Colon (tissue), 2 donors: ENCODE data around the gene SGPP1.
A peak's percentile ranks its signal among the peaks of the same experiment; 100 is the strongest.
"Not testable (repeated sequence)": the region's sequence is repeated elsewhere in the genome, so short reads cannot be mapped to it uniquely, and the experiment has no call there.

Experiments
- FAIRE-seq: peaks from 2 replicates; lab custom pipeline; 2012; peaks lifted over from hg19 to GRCh38; lab: Jason Lieb, UNC
- donor health status: control.
- donor health status: control.

The SGPP1 gene

DNA sequence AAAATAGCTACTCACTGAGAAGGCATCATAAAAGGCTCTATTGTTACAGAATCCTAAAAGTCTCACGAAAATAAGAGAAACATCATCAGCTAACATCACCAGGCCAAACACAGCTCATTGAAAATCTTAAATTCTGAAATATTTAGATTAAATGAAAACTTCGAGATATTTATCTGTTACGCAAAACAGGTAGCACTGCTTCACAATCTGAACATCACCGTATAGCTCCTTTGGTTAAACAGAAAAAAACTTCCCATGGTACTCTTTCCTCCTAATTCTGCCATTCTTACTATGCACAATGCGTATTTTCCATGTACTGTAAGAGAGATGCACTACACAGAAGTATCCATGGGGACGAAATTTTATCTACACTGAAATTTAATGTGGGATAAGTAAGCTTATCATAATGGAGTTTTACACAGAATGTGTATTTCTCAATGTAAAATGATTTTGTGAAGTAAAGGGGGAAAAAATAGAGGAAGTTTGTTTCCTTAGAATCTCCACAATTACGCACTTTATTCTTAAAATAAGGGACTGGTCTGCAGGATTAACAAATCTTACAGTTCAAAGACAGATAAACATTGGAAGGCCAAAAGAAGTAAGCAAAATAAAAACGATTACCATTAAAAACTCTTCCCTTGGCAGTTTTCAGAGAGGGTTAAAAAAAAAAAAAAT, 1.9 kb downstream of the SGPP1 start:
- FAIRE-seq: no peak

DNA sequence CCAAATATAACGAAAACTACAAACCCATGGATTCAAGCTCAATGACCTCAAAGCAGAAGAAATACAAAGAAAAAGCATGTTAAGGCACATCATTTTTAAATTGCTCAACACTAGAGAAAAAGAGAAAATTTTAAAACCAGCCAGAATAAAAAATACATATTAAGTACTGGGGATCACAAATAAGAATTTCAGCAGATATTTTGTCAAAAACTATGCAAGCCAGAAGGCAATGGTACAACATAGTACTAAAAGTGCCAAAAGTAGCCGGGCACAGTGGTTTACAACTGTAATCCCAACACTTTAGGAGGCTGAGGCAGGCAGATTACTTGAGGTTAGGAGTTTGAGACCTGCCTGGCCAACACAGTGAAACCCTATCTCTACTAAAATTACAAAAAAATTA, 10.2 kb downstream of the SGPP1 start:
- no peak for FAIRE-seq

DNA sequence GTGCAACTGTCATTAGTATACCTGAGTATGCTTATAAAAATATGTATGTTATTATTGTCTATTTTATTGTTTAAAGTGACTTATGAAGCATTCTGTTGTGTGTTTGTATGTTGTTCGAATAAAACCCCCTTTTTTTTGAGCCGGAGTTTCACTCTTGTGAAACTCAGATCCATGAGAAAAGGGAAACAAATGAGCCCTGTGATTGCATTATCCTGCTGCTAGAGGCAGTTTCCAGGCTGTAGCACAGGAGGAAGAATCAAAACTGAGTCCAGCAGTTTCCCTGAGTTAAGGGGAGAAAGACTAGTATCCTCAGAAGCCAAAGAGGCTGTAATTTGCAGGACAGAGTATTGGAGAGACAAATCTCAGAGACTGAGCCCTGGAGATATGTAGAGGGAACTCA, 12.5 kb downstream of the SGPP1 start:
- no peak for FAIRE-seq

DNA sequence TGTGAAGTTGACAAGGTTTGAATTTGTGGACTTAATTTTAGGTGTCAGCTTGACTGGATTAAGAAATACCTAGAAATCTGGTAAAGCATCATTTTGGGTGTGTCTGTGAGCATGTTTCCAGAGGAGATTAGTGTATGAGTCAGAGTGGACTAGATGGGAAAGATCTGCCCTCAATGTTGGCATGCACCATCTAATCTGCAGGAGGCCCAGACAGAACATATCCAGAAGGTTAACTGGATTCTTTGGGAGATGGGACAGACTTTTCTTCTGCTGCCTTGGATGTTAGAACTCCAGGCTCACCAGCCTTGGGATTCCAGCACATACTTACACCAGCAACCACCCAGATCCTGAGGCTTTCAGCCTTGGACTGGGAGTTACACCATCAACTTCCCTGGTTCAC, 14.1 kb downstream of the SGPP1 start:
- no peak for FAIRE-seq

DNA sequence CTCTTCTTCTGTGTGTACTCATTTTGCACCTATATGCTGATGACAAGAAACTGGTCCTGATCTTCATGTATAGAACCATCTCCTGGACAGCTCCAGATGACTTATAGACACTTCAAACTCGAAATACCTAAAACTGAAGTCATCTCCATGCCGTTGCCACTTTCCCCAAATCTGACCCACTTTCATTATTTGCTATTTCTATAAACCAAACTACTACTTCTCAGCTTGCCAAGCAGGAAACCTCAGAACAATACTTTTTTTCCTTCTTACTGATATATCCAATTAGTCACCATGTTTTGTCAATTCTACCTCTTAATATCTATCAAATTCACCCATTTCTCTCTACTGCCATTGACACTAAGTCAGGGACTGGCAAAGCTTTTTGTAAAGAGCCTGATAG, 14.8 kb downstream of the SGPP1 start:
- no peak for FAIRE-seq

DNA sequence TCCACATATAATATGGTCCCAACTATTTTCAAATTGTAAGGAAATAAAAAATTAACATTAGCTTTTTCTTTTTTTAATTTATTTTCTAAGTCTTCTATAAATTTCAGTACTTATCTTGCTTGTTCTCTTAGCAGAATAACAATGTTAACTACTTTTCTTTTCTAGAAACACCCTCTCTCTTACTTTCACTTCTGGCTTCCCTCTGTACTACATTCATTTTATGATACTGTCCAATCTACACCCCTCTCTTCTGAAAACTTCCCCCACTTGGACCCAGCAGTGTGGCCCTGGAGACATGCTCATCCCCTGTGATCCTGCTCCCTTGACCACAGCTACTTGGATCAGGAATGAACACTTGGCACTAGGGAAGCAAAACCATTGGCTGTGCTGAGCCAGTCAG, 15.7 kb downstream of the SGPP1 start:
- FAIRE-seq: no peak

DNA sequence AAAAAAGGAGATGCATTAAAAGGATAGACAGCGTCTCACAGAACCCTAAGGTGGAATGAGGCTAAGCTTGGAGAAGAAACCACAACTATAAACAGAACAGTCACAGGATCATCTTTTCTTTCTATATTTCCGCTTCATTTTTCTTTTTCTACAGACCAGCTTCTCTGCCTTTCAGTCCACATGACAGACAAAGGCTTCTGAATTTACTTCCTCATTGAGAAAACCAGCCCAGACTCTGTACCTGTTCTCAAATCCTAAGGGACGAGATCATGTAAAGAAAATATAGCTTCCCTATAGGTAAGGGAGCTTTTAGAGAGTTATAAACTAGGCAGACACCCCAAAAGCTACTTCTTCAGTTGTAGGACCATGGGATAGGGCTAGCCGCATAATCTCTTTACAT, 17.4 kb downstream of the SGPP1 start:
- no peak for FAIRE-seq

DNA sequence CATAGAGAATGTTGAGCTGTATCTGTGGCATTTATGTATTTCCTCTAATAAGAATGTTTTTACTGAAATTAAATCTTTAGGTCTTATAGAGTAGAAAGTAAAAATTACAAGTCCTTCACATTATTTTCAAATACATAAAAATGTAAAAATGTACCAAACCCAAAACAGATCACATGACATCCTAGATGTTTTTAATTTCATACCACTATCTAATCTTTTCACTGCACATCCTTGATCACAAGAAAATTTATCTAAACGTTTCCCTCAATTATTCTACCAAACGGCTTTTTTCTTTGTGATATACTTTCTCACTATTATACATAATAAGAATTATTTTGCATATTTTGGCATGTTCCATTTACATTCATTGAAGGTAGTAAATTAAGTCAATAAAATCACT, 18.3 kb downstream of the SGPP1 start:
- FAIRE-seq: no peak

DNA sequence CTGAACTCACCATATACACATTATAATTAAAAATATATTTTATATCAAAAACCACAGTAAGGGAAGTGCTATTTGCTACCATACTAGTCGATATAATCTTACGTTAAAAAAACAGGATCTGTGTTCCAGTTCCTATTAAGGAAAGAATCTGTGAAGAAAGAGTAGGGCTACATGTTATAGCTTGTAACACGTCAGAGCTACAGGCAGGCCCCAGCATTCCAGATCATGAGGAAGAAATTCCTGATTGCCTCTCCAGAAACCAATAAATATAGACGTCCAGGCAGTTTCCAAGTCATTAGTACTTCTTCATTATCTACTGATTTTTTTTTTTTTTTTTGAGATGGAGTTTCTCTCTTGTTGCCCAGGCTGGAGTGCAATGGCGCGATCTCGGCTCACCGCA, 20.6 kb downstream of the SGPP1 start:
- FAIRE-seq: no peak

DNA sequence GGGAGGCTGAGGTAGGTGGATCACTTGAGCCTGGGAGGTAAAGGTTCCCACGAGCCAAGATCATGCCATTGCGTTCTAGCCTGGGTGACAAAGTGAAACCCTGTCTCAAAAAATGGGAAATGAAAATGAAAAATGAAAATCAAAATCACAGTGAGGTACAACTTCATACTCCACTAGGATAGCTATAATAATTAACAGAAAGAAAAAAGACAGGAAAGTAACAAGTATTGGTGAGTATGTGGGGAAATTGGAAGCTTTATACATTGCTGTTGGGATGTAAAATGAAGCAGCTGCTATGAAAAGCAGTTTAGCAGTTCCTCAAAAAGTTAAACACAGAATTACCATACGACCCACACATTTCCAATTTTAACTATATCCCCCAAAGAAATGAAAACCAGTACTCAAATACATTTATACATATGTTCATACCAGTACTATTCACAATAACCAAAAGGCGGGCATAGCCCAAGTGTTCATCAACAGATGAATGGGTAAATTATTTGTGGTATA, 22.2 kb downstream of the SGPP1 start:
- no peak for FAIRE-seq

DNA sequence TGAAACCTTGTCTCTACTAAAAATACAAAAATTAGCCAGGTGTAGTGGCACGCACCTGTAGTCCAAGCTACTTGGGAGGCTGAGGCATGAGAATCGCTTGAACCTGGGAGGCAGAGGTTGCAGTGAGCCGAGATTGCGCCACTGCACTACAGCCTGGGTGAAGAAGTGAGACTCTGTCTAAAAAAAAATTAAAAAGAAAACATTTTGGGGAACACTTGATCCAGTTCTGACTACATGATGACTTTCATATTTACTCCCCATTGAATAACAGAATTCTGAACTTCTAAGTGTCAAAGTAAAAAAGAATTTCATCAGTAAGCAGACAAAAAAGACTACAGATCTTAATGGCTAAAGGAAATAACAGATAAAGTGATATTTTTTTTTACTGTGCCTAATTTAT, 25.3 kb downstream of the SGPP1 start:
- FAIRE-seq: not testable (repeated sequence)

DNA sequence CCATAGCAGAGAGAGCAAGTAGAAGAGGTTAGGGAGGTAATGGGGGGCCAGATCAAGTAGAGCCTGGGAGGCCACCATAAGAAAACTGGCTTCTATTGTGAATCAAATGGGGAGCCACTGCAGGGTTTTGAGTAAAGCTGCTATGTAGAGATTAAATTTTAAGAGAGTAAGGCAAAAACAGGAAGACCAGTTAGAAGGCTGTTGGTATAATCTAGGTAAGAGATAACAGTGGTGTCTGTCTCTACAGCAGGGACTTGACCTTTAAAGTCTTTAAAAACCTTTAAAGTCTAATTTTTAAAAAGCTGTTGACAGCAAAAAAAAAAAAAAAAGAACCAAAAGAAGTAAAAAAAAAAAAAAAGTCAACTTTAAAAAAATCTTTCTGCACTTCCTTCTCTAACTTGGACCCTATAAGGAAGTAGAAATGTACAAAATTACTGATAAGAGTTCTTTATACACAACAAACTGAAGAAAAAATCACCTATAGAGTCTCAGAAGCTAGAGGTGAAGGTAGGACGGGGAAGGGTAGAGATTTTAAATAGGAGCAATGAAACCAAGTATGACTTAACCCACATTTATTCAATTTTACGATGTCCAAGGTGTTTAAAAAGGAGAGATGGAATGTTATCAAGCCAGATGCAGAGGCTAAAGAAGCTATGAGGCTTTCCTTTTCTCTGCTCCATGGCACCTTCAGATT, 26.1 kb downstream of the SGPP1 start:
- FAIRE-seq: peak; percentile 85

DNA sequence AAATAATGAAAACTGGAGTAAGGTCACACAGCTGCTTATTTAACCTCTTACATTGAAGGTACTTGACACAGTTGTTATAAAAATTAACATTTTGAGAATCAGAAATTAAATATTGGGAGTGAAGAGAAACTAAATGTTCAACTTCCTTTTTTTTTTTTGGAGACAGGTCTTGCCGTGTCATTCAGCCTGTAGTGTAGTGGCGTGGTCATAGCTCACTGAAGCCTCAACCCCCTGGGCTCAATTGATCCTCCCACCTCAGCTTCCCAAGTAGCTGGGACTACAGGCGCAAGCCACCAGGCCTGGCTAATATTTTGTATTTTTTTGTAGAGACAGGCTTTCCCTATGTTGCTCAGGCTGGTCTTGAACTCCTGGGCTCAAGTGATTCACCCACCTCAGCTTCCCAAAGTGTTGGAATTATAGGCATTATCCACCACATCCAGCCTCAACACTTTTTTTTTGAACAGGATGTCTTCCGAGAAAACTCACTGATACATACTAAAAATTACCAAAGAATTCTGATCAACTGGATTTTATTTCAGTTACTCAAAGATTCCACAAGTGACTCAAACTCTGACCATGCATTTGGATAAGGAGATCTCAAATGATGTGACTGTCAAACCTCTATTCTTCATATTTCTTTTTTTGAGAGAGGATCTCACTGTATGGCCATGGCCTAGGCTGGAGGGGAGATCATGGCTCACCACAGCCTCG, 35.4 kb downstream of the SGPP1 start:
- no peak for FAIRE-seq

DNA sequence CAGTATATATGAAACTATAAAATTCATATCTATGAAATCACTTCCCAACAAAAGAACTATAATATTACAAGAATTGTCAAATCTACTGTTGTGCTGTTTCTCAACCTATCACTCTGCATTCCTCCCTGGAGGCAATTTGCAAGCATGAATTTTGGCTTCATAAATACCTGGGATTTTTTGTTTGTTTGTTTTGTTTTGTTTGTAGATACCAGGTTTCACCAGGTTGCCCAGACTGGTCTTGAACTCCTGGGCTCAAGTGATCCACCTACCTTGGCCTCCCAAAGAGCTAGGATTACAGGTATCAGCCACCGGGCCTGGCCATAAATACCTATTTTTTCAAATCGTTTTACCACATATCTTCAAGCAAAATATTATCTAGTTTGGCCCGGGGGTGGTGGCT, 38.7 kb downstream of the SGPP1 start:
- no peak for FAIRE-seq

DNA sequence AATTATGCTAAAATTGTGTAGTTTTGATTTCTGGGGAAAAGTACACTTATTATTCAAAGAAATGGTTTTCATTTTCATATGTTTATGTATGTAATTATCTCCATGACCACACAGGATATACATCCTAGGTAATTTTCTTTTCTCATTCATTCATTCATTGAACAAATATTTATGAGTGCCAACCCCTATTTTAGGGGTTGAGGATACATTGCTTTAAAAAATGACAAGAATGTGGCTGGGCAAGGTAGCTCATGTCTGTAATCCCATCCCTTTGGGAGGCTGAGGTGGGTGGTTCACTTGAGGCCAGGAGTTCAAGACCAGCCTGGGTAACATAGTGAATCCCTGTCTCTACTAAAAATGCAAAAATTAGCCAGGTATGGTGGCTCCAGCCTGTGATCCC, 40.9 kb downstream of the SGPP1 start:
- no peak for FAIRE-seq

DNA sequence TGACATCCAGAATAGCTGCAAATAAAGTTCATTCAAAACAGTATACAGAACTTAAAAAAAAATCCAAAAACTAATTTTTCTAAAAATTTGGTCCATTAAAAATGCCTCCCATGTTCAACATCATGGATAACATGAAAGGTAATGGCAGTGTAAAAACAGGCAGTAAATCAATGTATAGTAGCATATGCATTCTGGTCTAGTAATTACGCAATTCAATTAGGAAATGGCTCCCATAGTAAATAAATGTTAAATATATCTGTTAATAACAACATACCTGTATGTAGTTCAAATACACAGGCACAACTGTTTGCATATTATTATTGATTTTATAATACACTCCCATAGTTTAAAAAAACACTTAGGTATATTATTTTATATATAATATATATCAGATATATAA, 42.5 kb downstream of the SGPP1 start:
- FAIRE-seq: no peak

DNA sequence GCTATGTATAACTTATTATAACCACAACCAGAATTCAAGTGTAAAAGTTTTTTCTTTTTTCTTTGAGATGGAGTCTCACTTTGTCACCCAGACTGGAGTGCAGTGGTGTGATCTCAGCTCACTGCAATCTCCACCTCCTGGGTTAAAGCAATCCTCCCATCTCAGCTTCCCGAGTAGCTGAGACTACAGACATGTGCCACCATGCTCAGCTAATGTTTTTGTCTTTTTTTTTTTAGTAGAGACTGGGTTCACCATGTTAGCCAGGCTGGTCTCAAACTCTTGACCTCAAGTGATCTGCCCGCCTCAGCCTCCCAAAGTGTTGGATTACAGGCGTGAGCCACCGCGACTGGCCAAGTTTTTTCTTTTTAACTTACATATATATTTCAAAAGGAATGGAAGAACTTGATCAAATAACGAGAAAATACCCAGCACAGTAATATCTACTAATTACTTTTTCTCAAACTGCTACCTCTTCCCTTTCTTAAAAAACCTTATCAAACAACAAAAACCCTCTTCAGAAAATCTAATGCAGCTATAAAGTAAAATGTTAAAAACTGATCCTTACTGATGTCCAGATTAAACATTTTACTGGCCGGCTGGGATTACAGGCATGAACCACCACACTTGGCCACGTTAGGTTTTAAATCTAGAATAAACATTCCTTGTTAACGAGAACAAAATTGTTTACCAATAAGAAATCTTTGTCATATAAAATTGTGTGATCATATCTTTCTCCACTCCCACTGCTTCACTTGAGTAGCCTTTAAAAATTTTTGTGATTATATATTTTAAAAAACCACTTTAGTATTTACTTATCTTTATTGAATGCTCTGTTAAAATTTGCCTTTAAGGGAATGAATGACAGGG, 44.9 kb downstream of the SGPP1 start:
- FAIRE-seq: no peak

DNA sequence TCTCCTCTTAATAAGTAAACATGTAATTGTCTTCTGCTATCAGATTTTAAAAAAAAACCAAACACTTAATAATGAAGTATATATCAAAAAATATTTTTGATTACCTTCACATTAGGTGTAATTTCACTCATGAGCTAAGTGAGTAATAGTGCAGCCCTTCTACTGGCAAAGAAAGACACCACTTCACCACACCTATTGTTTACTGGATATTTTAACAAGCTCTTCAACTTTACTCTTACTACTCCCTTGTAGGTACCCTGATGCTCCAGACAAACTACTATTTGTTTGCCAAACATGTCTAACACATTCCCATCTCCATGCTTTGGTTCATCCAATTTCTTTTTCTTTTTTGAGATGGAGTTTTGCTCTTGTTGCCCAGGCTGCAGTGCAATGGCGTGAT, 49.3 kb downstream of the SGPP1 start:
- FAIRE-seq: no peak

DNA sequence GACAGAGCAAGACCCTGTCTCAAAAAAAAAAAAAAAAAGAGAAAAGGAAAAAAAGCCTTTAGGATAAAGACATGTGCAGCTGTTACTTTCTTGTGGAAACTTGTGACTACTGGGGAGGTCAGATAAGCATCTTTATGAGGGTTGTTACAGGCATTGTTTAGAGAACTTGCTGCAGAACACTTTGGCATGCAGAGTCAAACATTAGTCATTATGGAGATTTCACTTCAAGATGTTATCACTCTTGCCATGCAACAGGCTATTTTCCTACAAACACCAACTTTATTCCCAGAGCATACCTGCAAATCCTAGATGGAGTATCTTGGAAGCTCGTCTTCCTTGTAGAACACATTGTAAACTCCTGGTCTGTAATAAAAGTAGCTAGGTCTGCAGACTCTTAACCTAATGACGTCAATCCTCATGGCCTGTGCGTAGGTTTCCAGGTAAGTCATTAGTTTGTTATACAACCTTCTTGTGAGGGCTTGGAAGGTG, 49.9 kb downstream of the SGPP1 start:
- FAIRE-seq: peak; percentile 36

DNA sequence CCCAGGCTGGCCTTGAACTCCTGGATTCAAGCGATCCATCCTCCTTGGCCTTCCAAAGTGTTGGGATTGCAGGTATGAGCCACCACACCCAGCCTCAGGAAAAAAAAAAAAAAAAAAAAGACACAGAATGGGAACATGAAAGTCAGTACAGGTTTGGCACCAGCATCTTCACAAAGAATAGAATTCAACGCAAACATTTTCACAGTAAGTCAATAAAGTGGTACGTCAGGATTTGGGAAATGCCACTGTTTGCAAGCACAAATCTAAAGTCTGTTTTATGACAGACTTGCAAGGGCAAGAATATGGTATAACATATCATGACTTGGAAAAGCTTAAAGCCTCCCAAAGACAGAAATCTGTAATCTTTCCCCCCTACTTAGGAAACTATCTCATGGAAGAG, 51.2 kb downstream of the SGPP1 start:
- no peak for FAIRE-seq

DNA sequence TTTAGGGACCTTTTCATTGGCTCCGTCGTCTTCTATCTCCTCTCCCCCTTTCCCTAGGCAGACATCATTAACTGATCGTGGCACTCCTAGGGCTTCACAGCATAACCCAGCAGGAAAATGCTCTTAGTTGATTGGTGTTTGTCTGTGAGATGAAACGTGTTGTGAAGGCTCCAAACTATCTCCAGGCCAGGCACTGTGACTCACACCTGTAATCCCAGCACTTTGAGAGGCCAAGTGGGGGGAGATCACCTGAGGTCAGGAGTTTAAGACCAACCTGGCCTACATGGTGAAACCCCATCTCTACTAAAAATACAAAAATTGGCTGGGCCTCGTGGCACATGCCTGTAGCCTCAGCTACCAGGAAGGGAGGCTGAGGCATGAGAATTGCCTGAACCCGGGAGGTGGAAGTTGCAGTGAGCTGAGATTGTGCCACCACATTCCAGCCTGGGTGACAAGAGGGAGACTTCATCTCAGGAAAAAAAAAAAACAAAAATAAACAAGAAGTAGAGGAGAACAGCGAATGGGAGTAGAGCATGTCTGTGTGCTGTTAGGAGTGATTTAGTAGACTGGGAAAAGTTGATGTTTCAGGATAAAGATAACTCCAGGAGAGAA, 53.9 kb downstream of the SGPP1 start:
- FAIRE-seq: no peak

DNA sequence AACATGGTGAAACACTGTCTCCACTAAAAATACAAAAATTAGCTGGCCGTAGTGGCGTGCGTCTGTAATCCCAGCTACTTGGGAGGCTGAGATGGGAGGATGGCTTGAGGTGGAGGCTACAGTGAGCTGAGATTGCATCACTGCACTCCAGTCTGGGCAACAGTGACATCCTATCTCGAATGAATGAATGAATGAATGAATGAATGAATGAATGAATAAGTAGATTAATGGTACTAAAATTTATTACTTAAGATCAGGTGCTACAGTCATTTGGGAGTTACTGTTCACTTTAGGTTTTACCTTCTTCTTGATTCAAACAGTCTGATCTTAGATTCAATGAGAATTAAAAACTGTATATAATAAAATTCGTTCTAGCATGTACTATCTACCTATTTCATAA, 54.6 kb downstream of the SGPP1 start:
- no peak for FAIRE-seq
